HG02588 (cell line): Measurements from ENCODE around the gene PCDHGB5.

Source experiments
- ATAC-seq: cut with Tn5 transposase; IDR thresholded peaks from one replicate; pipeline ENCODE4 v1.9.1; 2021; ENCODE audit warnings: mild to moderate bottlenecking, moderate library complexity; ENCODE audit not compliant: unreplicated experiment

Gene PCDHGB5

DNA sequence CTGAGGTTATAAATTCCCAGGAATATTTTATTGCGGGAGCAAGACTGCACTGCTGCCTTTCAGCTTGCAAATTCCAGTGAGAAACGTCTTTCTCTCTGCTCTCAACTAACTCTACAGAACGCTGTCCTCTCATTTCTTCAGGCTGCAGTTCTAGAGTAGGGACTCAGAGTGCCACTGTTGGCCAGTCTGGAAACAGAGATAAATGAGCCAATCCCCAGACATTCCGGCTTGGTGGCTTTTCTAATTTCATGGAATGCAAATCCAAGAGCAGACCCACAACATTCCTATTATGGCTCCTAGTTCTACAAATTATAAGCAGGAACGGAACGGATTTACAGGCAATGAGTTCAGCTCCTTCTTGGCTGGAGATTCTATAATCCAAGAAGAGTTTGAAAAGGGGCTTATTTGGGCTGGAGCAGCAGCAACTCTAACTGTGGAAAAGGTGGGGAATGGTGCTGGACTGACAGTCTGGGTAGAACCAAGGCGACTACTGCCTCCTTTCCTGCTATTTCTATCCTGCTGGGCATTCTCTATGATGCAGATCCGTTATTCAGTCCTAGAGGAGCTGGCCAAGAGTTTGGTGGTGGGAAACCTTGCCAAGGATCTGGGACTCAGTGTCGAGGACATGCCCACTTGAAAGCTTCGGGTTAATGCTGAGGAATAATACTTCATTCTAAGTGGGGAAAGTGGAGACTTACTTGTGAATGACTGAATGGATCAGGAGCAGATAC is 41.8 kb downstream of the PCDHGB5 start:
- ATAC-seq: no peak

DNA sequence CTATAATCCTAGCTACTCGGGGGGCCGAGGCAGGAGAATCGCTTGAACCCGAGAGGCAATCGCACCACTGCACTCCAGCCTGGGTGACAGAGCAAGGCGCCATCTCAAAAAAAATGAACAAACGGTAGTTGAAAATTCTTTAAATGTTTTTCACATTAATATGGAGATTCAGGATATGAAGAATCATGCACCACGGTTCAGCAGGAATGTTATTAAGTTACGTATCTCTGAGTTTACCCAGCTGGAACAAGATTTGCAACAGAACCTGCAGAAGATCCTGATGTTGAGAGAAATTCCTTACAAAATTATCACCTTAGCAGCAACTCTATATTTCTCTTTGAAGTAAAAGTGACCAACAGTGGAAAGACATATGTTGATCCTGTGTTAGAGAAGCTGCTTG is 42.6 kb downstream of the PCDHGB5 start:
- ATAC-seq: no peak

DNA sequence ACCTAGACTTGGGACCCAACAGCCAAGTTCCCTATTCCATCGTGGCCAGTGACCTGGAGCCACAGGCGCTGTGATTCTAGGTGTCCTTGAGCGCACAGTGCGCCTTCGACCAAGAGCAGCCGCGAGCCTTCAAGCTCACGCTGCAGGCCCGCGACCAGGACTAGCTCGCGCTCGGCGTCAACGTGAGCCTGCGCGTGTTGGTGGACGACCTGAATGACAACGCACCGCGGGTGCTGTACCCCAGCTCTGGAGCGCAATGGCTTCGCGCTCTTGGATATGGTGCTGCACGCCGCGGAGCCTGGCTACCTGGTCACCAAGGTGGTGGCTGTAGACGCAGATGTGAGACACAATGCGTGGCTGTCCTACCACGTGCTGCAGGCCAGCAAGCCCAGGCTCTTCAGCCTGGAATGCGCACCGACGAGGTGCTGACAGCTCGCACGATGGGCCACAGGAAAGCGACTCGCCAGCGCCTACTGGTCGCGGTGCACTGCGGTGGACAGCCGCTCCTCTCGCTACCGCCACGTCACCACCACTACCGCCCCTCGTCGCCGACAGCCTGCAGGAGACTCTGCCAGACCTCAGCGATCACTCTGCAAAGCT is 43.9 kb downstream of the PCDHGB5 start:
- ATAC-seq: no peak
